ENCODE results near the gene HBS1L. TPM values are rescaled to one million over a fixed set of nuclear protein-coding genes. Genes with fewer than 3 reads are reported as not detected.

Gene HBS1L
- total RNA-seq, 4 donors from 2014 or later: 30.1 to 55.1 (median 40.4) TPM

- WGBS, 2 donors: 88% methylated on average over 5 of the region's 5 CpGs
- no peak overlapping the region for H3K4me3 ChIP-seq (ENCODE audit: low read depth, poor library complexity, severe bottlenecking)
- no peak for DNase-seq (ENCODE audit: low spot score in 2 of 2)
- TF ChIP-seq, protein P1, sequence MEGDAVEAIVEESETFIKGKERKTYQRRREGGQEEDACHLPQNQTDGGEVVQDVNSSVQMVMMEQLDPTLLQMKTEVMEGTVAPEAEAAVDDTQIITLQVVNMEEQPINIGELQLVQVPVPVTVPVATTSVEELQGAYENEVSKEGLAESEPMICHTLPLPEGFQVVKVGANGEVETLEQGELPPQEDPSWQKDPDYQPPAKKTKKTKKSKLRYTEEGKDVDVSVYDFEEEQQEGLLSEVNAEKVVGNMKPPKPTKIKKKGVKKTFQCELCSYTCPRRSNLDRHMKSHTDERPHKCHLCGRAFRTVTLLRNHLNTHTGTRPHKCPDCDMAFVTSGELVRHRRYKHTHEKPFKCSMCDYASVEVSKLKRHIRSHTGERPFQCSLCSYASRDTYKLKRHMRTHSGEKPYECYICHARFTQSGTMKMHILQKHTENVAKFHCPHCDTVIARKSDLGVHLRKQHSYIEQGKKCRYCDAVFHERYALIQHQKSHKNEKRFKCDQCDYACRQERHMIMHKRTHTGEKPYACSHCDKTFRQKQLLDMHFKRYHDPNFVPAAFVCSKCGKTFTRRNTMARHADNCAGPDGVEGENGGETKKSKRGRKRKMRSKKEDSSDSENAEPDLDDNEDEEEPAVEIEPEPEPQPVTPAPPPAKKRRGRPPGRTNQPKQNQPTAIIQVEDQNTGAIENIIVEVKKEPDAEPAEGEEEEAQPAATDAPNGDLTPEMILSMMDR (IDR thresholded peaks at IDR 0.05): no peak
- TF ChIP-seq POLR2A (IDR thresholded peaks at IDR 0.05): no peak
- intact Hi-C loops (cut with DNase I; ENCODE audit: low total_unique reads): no loop called here
Observed at GRCh38 chr6:135056632-135057031, 2.0 kb upstream of the HBS1L start.

- no peak for DNase-seq (ENCODE audit: low spot score in 2 of 2)
- TF ChIP-seq POLR2A (IDR thresholded peaks at IDR 0.05): no peak
- TF ChIP-seq, protein P1 (IDR thresholded peaks at IDR 0.05): no peak
- WGBS, 2 donors: 0 to 1% methylated on average over 9 of the region's 9 CpGs
- peak overlapping the region; percentile 95 for H3K4me3 ChIP-seq (ENCODE audit: low read depth, poor library complexity, severe bottlenecking)
- intact Hi-C loops (cut with DNase I; ENCODE audit: low total_unique reads): no loop called here
Observed at GRCh38 chr6:135054226-135054568, 425 bp downstream of the HBS1L start.

DNA sequence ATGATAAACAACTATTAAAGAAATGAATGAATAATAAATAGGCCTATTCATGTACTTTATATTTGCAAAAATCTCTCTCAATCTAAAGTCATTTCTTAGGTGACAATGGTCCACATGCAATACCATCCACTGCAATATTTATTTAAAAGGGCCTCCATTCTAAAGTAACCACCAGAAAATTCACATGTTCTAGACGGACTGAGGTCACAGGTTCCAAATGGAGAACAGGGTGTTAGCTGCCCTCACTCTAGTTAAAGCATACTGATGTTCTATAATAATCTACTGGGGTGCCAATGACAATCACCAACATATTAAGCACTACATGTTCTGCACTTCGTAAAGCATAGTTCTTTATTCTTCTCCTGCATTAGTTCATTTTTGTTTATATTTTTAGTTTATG, 1.2 kb downstream of the HBS1L start:
- TF ChIP-seq, protein P1 (IDR thresholded peaks at IDR 0.05): no peak
- TF ChIP-seq POLR2A (IDR thresholded peaks at IDR 0.05): no peak
- intact Hi-C loops (cut with DNase I; ENCODE audit: low total_unique reads): no loop called here
- H3K4me3 ChIP-seq (ENCODE audit: low read depth, poor library complexity, severe bottlenecking): no peak overlapping the region
- 31 to 33% methylated on average over 2 of the region's 2 CpGs for WGBS, 2 donors
- no peak for DNase-seq (ENCODE audit: low spot score in 2 of 2)

GRCh38 chr6:135052939-135053338, 1.7 kb downstream of the HBS1L start:
- no peak for TF ChIP-seq POLR2A (IDR thresholded peaks at IDR 0.05)
- TF ChIP-seq, protein P1 (IDR thresholded peaks at IDR 0.05): no peak
- H3K4me3 ChIP-seq (ENCODE audit: low read depth, poor library complexity, severe bottlenecking): no peak overlapping the region
- WGBS, 2 donors: 51 to 54% methylated on average over 3 of the region's 3 CpGs
- DNase-seq (ENCODE audit: low spot score in 2 of 2): no peak
- intact Hi-C loops (cut with DNase I; ENCODE audit: low total_unique reads): no loop called here

- DNase-seq (ENCODE audit: low spot score in 2 of 2): no peak
- intact Hi-C loops (cut with DNase I; ENCODE audit: low total_unique reads): no loop called here
- WGBS, 2 donors: 81 to 99% methylated on average over 2 of the region's 2 CpGs
- H3K4me3 ChIP-seq (ENCODE audit: low read depth, poor library complexity, severe bottlenecking): no peak overlapping the region
- TF ChIP-seq POLR2A (IDR thresholded peaks at IDR 0.05): no peak
- TF ChIP-seq, protein P1 (IDR thresholded peaks at IDR 0.05): no peak
Observed at GRCh38 chr6:135048915-135049314, 5.7 kb downstream of the HBS1L start.

- WGBS, 2 donors: 86 to 91% methylated on average over 4 of the region's 4 CpGs
- no peak overlapping the region for H3K4me3 ChIP-seq (ENCODE audit: low read depth, poor library complexity, severe bottlenecking)
- TF ChIP-seq POLR2A (IDR thresholded peaks at IDR 0.05): no peak
- TF ChIP-seq, protein P1 (IDR thresholded peaks at IDR 0.05): no peak
- intact Hi-C loops (cut with DNase I; ENCODE audit: low total_unique reads): no loop called here
- no peak for DNase-seq (ENCODE audit: low spot score in 2 of 2)
Observed at GRCh38 chr6:135047336-135047735, 7.3 kb downstream of the HBS1L start.
